HepG2 (cell line): ENCODE results near the gene CNNM3. TPM values are rescaled to one million over a fixed set of nuclear protein-coding genes. Genes with fewer than 3 reads are reported as not detected.

ENCODE experiments used
- ATAC-seq: fragments of 200-7000 bp; cut with Tn5 transposase; 3 replicates; pipeline ENCODE4 v1.9.1; 2020; ENCODE audit warnings: mild to moderate bottlenecking, moderate library complexity
- BruUV-seq: library from RNA; stranded (reverse); fragments of 400-500 nt; replicated peaks from 2 replicates; lab custom pipeline; 2021; lab: Mats Ljungman, UMichigan
- CTCF ChIA-PET: fragments of 300-600 bp; formaldehyde crosslinking; extraction: SDS; loops from one replicate; lab custom pipeline; 2021; ENCODE audit warnings: low total read pairs, inconsistent platforms, low intra/inter-chr PET ratio; lab: Yijun Ruan, JAX
- POLR2A ChIA-PET: fragments of 350-600 bp; sonication (Branson Sonifier 250); formaldehyde crosslinking; loops from one replicate; lab custom pipeline; 2020; ENCODE audit warnings: antibody characterized with exemption, inconsistent platforms; lab: Yijun Ruan, JAX
- DNase-seq: peaks from one replicate; pipeline ENCODE4 v3.0.0-alpha.2; 2015; ENCODE audit warnings: low spot score
- FAIRE-seq: peaks from 3 replicates; lab custom pipeline; 2011; peaks lifted over from hg19 to GRCh38; lab: Jason Lieb, UNC
- H2AFZ ChIP-seq: one replicate; pipeline ENCODE4 v1.6.1; 2011; ENCODE audit warnings: low read length, inconsistent platforms
- H3K27ac ChIP-seq: fragments of 300-600 bp; 3 replicates; pipeline ENCODE4 v1.8.0; 2011; ENCODE audit warnings: mixed run types, mild to moderate bottlenecking, mixed read lengths, low read length, inconsistent platforms; ENCODE audit not compliant: insufficient read depth; ENCODE audit errors: extremely low read length
- H3K27me3 ChIP-seq, 2 experiments: fragments of 200-600 bp in 1 of 2; 2 replicates in 1 of 2; 3 replicates in 1 of 2; pipeline versions ENCODE4 v1.6.0 to v1.8.0; 2011; ENCODE audit warnings: low read length in 2 of 2, mild to moderate bottlenecking in 2 of 2, moderate library complexity in 2 of 2, inconsistent platforms in 1 of 2; ENCODE audit not compliant: insufficient read depth in 2 of 2, control insufficient read depth in 1 of 2
- H3K36me3 ChIP-seq, 2 experiments: fragments of 200-600 bp in 1 of 2; replicated peaks in 1 of 2; 2 replicates in 1 of 2; 3 replicates in 1 of 2; pipeline versions ENCODE4 v1.5.1 to v1.8.0; 2011; ENCODE audit warnings: low read length in 2 of 2, inconsistent platforms in 1 of 2; ENCODE audit not compliant: insufficient read depth in 2 of 2, control insufficient read depth in 1 of 2
- H3K4me1 ChIP-seq: 2 replicates; pipeline ENCODE4 v1.5.1; 2012; ENCODE audit warnings: low read length, inconsistent platforms; ENCODE audit not compliant: insufficient read depth
- H3K4me2 ChIP-seq: 2 replicates; pipeline ENCODE4 v1.6.0; 2011; ENCODE audit warnings: low read depth, low read length, inconsistent platforms
- H3K4me3 ChIP-seq, 3 experiments: fragments of 200-600 bp in 1 of 3; sonication (generic), shearing (Covaris generic) in 1 of 3; replicated peaks in 1 of 3; 2 replicates each; pipeline ENCODE4 v1.5.1; 2011 to 2016; ENCODE audit warnings: low read length in 3 of 3, inconsistent platforms in 2 of 3, low read depth in 2 of 3, mild to moderate bottlenecking in 2 of 3, control low read depth in 1 of 3, mixed read lengths in 1 of 3; ENCODE audit not compliant: insufficient read depth in 1 of 3
- H3K79me2 ChIP-seq: one replicate; pipeline ENCODE4 v1.6.1; 2011; ENCODE audit warnings: low read length, inconsistent platforms; ENCODE audit not compliant: insufficient read depth
- H3K9ac ChIP-seq: 2 replicates; pipeline ENCODE4 v1.6.0; 2011; ENCODE audit warnings: mild to moderate bottlenecking, low read depth, low read length, inconsistent platforms; ENCODE audit not compliant: insufficient read depth
- H3K9me3 ChIP-seq: 2 replicates; pipeline ENCODE4 v1.5.1; 2012; ENCODE audit warnings: mild to moderate bottlenecking, low read length
- H4K20me1 ChIP-seq: 2 replicates; pipeline ENCODE4 v1.6.0; 2011; ENCODE audit warnings: inconsistent platforms, mild to moderate bottlenecking, low read length, moderate library complexity; ENCODE audit not compliant: insufficient read depth
- DNMT3B ChIP-seq: conservative IDR thresholded peaks from 2 replicates; pipeline ENCODE4 v1.6.1; 2016; ENCODE audit warnings: missing biosample characterization, control low read depth
- EP300 ChIP-seq, 3 experiments: sonication (generic) in 1 of 3; formaldehyde crosslinking in 1 of 3; IDR thresholded peaks; 2 replicates each; pipeline versions ENCODE4 v1.5.1 to v1.6.1; 2011 to 2020; ENCODE audit warnings: low read depth in 2 of 3, low read length in 2 of 3, borderline replicate concordance in 1 of 3, improper control_type of control experiment in 1 of 3, mild to moderate bottlenecking in 1 of 3, missing genetic modification reagents in 1 of 3, moderate library complexity in 1 of 3
- EZH2 ChIP-seq: conservative IDR thresholded peaks from 2 replicates; pipeline ENCODE4 v1.6.1; 2012; ENCODE audit warnings: mild to moderate bottlenecking, low read depth, low read length, moderate library complexity
- FOXK2 ChIP-seq: fragments of 450-650 bp; IDR thresholded peaks from 2 replicates; pipeline ENCODE4 v1.6.1; 2016
- JUN ChIP-seq: sonication (generic); formaldehyde crosslinking; IDR thresholded peaks from 2 replicates; pipeline ENCODE4 v1.4.0; 2020; ENCODE audit warnings: mild to moderate bottlenecking, missing genetic modification reagents
- PTBP1 ChIP-seq: fragments of 200-400 bp; formaldehyde crosslinking; IDR thresholded peaks from 2 replicates; pipeline ENCODE4 v1.6.1; 2018; ENCODE audit warnings: low read length, low read depth; ENCODE audit not compliant: poor library complexity, severe bottlenecking
- TFE3 ChIP-seq: IDR thresholded peaks from 2 replicates; pipeline ENCODE4 v1.6.1; 2016
- XBP1 ChIP-seq: sonication (generic); formaldehyde crosslinking; IDR thresholded peaks from 2 replicates; pipeline ENCODE4 v1.5.0; 2020; ENCODE audit warnings: missing genetic modification reagents
- XRCC5 ChIP-seq: fragments of 200-400 bp; formaldehyde crosslinking; optimal IDR thresholded peaks from 2 replicates; pipeline ENCODE3; 2017; ENCODE audit warnings: mild to moderate bottlenecking, low read length
- ZBTB25 ChIP-seq: IDR thresholded peaks from 2 replicates; pipeline ENCODE4 v1.6.1; 2018; ENCODE audit warnings: missing genetic modification reagents
- ZNF18 ChIP-seq: sonication (generic); formaldehyde crosslinking; IDR thresholded peaks from 2 replicates; pipeline ENCODE4 v1.8.0; 2022; ENCODE audit warnings: mild to moderate bottlenecking, missing genetic modification reagents; ENCODE audit not compliant: insufficient replicate concordance
- ZNF205 ChIP-seq: IDR thresholded peaks from 2 replicates; pipeline ENCODE4 v1.6.1; 2018; ENCODE audit warnings: missing biosample characterization, missing genetic modification reagents
- ZNF232 ChIP-seq: sonication (generic); formaldehyde crosslinking; IDR thresholded peaks from 2 replicates; pipeline ENCODE4 v1.4.0; 2020; ENCODE audit warnings: missing genetic modification reagents, borderline replicate concordance
- ZNF451 ChIP-seq: sonication (generic); formaldehyde crosslinking; IDR thresholded peaks from 2 replicates; pipeline ENCODE4 v1.5.0; 2020; ENCODE audit warnings: mild to moderate bottlenecking, missing genetic modification reagents
- ZNF530 ChIP-seq: sonication (generic); formaldehyde crosslinking; IDR thresholded peaks from 2 replicates; pipeline ENCODE4 v1.5.0; 2020; ENCODE audit warnings: low read depth, mild to moderate bottlenecking, missing genetic modification reagents
- ZNF782 ChIP-seq: sonication (generic); formaldehyde crosslinking; IDR thresholded peaks from 2 replicates; pipeline ENCODE4 v1.4.0; 2020; ENCODE audit warnings: missing genetic modification reagents, mild to moderate bottlenecking, borderline replicate concordance
- ZNF878 ChIP-seq: sonication (generic); formaldehyde crosslinking; IDR thresholded peaks from 2 replicates; pipeline ENCODE4 v1.8.1; 2023; ENCODE audit warnings: mild to moderate bottlenecking, missing genetic modification reagents, moderate library complexity
- WGBS: methylation state at CpG from one replicate; pipeline ENCODE4 v1.1.6; 2017; ENCODE audit warnings: low lambda C conversion rate; 5-methylcytosine and 5-hydroxymethylcytosine counted together
- in situ Hi-C: cut with HindIII; loops from 2 replicates; pipeline ENCODE4 v1.10.0; 2017; ENCODE audit warnings: low pct_unique_long_range_greater_than_20kb; ENCODE audit not compliant: extremely low pct_ligation_motif_present
- intact Hi-C: fragments of 100-400 bp; cut with micrococcal nuclease; formaldehyde crosslinking; loops from one replicate; pipeline ENCODE4 v1.10.0; 2022; ENCODE audit not compliant: unreplicated experiment
- polyA plus RNA-seq, 8 experiments: library from polyadenylated mRNA; depleted of rRNA in 3 of 8; stranded (reverse) in 7 of 8; unstranded in 1 of 8; fragments of >200 nt; fragmentation: Illumina TruSeq in 4 of 8; extraction: Trizol in 4 of 8; gene quantifications; 2 replicates each; pipeline versions ENCODE4 v1.2.1 to v1.2.3, GENCODE V29; 2011 to 2016; ENCODE audit warnings: low read depth in 4 of 8, missing spikeins in 1 of 8, mixed read lengths in 1 of 8; ENCODE audit not compliant: insufficient read depth in 1 of 8
- total RNA-seq, 5 experiments: library from RNA; depleted of rRNA; stranded (reverse); fragments of >200 nt; fragmentation: Illumina TruSeq; extraction: Trizol; gene quantifications; 2 replicates each; pipeline ENCODE4 v1.2.3, GENCODE V29; 2016; ENCODE audit warnings: low read depth in 1 of 5

CNNM3 gene
- total and polyA plus RNA-seq, 2 of the 13 experiments (the other 11 are each of a cell fraction or from before 2014, with no cell fraction given) = 21.2 to 27.9 TPM

- TF ChIP-seq ZNF451 (CRISPR knock-in tag) (no peak), DNMT3B (CRISPR knock-in tag) (no peak), PTBP1 (peak; percentile 26), ZNF782 (CRISPR knock-in tag) (no peak), ZNF878 (CRISPR knock-in tag) (no peak), ZNF530 (0 out of 2 replicates have a peak, but pooled peaks have one; percentile 57), ZNF205 (peak; percentile 8; the same call in 1 of the 2 replicates), XRCC5 (peak; percentile 67), XBP1 (CRISPR knock-in tag) (no peak)
Observed at GRCh38 chr2:96867756-96868554, 51.9 kb downstream of the CNNM3 start (continued).

GRCh38 chr2:96868555-96869280 is 52.6 kb downstream of the CNNM3 start:
- no peaks in the 10 kb centered on the region for H4K20me1 ChIP-seq
- WGBS = under 1% methylated on average over 22 of the region's 76 CpGs
- H3K9ac ChIP-seq = peak overlapping the region; percentile 98
- BruUV-seq = TSS peak; percentile 72
- H3K9me3 ChIP-seq = no peaks in the 10 kb centered on the region
- peak overlapping the region; percentile 81 to 100 (median 93) for H3K4me3 ChIP-seq
- in situ Hi-C loops (no loop called here), intact Hi-C loops (no loop called here)
- H3K4me2 ChIP-seq = peak overlapping the region; percentile 92
- peaks cover 35% of the 10 kb centered on the region for H3K4me1 ChIP-seq
- peak; percentile 36 for FAIRE-seq
- DNase-seq = peak; percentile 95
- ChIA-PET CTCF (interaction anchor here (2.0 kb wide), 1 partner anchor 11 kb away, joined by 17 read pairs; the partner anchor contains the start of gene ANKRD39), POLR2A (interaction anchor here (0.7 to 5.9 kb wide), 16 partner anchors 11 to 607 kb away, joined by 3 to 152 read pairs (median 4); partner anchors contain the start of genes ANKRD23, ANKRD36, ANKRD39 and CNNM3)
- peak overlapping the region; percentile 96 for H3K27ac ChIP-seq
- no peak overlapping the region for H2AFZ ChIP-seq
- peak; percentile 79 for ATAC-seq
- peaks cover 27 to 36% of the 10 kb centered on the region in 2 experiments for H3K36me3 ChIP-seq
- H3K27me3 ChIP-seq = peaks cover under 1 to 22% of the 10 kb centered on the region in 2 experiments; a peak in 4 of 5 replicates
- H3K79me2 ChIP-seq = peaks cover 23% of the 10 kb centered on the region
- peak; percentile 84 for TF ChIP-seq ZNF18
- no peak; the same call in 1 of the 2 replicates for TF ChIP-seq ZBTB25
- no peak for TF ChIP-seq FOXK2
- no peak for TF ChIP-seq ZNF232 (CRISPR knock-in tag)
- TF ChIP-seq TFE3 (CRISPR knock-in tag) = no peak; the same call in 1 of the 2 replicates
- TF ChIP-seq ZNF530 = no peak
- TF ChIP-seq EZH2 = no peak
- TF ChIP-seq EP300 (IDR thresholded peaks at IDR 0.05; ENCODE audit: low read depth in 2 of 2, low read length in 2 of 2) = peak in 1 of 2 experiments; percentile 56; a peak in 2 of 4 replicates
- TF ChIP-seq EP300 (CRISPR knock-in tag; IDR thresholded peaks at IDR 0.05; ENCODE audit: borderline replicate concordance) = peak; percentile 62; the same call in 1 of the 2 replicates
- peak; percentile 57; the same call in 1 of the 2 replicates for TF ChIP-seq JUN (CRISPR knock-in tag)
